ENCODE results near the gene MUC22. TPM values are rescaled to one million over a fixed set of nuclear protein-coding genes. Genes with fewer than 3 reads are reported as not detected.
"Not testable (repeated sequence)": the region's sequence is repeated elsewhere in the genome, so short reads cannot be mapped to it uniquely, and the experiment has no call there.

MUC22 gene
- not detected for total RNA-seq
- long read RNA-seq, donor 1, result 0 reads
- long read RNA-seq, donor 2, result 0 reads

DNA sequence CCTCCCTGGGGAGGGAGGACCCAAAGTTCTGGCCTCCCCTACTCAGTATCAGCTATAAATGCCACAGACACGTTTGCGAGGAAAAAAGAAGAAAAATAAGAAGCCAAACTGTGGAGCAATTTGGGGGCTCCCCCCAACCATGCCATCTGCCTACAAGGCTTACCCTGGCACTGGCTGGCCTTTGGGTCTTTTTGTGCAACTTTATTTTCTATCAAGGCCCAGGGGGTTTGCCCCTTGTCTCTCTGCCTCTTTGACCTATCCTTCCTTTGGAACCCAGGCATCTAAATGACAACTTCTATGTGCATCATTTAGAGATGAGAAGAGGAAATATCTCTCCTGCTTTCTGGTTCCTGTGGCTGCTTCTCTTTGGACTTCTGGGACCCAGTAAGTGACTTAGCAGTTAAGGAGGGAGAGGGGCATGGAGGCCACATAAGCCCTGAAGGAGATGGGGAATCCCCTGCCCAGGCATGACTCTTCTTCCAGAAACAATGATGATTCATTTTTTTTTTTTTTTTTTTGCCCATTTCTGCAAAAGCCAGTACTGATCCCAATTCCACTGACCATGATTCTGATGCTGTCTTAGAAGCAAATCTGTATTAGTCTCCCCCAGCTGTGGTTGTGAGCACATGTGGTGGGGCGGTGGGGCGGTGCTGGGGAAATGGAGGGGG, at the start of gene MUC22:
Gene MUC22 (plus strand): TSS at position 82 of the 668 bp plus-strand sequence. CDS start 233 bp downstream, at position 315.
- intact Hi-C loops (cut with DNase I), result no loop called here
- no peak for DNase-seq (ENCODE audit: low spot score)

DNA sequence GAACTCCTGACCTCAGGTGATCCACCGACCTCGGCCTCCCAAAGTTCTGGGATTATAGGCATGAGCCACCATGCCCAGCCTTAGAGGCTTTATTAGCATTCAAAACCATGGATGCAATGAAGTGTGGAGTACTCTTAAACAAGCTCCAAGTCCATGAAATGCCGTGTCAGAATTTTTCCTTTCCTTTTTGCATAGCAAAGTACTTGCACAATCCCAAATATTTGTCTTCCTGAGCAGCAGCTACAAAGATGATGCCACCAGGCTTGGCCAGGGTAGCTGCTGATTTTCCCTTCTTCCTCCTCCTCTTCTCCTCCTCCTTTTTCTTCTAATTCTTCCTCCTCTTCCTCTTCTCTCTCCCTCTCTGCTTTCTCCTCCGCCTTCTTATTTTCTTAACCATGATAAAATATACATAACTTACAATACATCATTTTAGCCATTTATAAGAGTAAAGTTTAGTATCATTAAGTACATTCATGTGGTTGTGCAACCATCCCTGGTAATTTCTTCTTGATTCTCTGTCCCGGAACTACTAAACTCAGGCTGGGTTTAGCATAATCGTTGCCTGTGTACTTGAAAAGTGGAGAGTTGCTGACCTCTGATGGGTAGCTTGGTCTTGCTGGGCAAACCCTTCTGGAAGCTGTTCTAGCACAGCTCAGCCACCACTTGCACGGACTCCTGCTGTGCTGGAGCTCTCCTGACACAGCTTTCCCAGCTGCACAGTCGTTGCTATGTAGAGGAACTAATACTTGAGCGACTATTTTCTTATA, 49.2 kb upstream of the MUC22 start:
- intact Hi-C loops (cut with DNase I), result no loop called here
- no peak for DNase-seq (ENCODE audit: low spot score)

DNA sequence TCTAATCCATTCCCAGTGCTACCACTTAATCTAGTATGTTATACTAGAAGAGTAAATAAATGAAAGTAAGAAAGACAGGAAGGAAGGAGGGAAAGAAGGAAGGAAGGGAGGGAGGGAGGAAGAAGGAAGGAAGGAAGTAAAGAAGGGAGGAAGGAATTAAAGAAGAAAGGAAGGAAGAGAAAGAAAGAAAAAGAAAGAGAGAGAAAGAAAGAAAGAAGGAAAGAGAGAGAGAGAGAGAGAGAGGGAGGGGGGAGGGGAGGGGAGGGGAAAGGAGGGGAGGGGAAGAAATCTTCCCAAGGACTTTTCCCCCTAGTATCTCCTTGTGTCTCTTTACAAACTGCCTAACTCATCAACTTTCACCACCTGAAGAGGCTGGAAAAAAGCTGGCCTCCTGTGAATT, 47.6 kb upstream of the MUC22 start:
- intact Hi-C loops (cut with DNase I), result no loop called here
- DNase-seq (ENCODE audit: low spot score), result no peak

DNA sequence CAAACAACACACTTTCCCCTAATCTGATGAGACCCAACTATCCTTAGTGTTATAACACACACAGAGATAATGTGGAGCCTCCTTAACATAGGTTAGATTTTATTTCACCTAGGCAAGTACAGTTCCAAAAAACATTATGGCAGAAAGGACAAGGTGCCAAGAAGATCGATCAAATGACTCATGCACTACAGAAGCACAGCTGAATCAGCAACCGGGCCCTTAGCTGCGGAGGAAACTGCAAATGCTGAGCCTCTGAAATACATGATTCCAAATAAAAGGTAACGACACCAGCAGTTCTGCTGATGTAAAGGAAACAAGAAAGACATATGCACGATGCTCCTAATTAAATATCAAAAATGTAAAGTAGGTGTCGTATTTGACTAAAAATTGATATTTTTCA, 46.6 kb upstream of the MUC22 start:
- DNase-seq (ENCODE audit: low spot score), result no peak
- intact Hi-C loops (cut with DNase I), result no loop called here

DNA sequence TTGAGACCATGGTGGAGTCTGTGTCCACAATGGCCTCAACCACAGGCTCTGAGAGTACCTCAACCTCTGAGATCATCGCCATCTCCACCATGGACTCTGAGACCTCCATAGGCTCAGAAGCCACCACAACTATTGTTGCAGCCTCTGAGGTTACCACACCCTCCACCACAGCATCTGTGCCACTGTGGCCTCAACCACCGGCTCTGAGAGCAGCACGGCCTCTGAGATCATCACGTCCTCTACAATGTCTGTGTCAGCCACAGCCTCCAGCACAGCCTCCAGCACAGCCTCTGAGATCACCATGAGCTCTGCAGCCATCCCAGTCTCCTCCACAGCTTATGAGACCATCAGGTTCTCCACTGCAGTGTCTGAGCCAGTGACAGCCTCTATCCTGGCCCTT, 46.2 kb upstream of the MUC22 start:
- no peak for DNase-seq (ENCODE audit: low spot score)
- intact Hi-C loops (cut with DNase I), result no loop called here

DNA sequence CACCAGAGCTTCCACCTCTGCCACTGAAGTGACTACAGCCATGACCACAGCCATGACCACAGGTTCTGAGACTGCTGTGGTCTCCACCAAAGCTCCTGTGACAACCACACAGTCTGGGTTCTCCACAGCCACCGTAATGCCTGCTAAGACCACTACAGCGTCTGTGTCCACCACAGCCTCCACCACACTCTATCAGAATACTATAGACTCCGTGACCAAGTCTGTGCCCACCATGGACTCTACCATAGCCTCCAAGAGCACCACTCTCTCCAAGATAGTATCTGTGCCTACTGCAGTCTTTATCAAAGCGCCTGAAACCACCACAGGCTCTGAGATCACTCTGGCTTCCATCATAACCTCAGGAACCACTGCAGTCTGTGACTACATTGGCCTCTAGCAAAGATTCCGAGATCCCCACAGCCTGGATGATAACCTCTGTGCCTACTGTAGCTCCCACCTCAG, 45.1 kb upstream of the MUC22 start:
- intact Hi-C loops (cut with DNase I), result no loop called here
- DNase-seq (ENCODE audit: low spot score), result no peak

DNA sequence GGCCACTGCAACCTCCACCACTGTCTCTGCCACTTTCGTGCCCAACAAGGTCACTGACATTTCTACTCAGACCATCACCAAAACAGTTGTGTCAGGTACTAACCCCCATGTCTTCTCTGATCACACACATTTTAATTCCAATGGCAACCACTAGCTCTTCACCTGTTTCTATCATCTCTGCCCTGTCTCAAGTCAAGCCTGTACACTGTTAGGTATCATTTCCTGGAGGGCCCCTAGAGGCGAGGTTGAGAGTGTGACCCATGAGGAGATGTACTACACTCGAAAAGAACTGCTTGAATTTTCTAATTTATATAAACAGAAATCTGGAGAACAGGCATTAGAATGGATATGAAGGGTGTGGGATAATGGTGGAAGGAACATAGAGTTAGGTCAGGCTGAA, 44.1 kb upstream of the MUC22 start:
- intact Hi-C loops (cut with DNase I), result no loop called here
- DNase-seq (ENCODE audit: low spot score), result no peak

DNA sequence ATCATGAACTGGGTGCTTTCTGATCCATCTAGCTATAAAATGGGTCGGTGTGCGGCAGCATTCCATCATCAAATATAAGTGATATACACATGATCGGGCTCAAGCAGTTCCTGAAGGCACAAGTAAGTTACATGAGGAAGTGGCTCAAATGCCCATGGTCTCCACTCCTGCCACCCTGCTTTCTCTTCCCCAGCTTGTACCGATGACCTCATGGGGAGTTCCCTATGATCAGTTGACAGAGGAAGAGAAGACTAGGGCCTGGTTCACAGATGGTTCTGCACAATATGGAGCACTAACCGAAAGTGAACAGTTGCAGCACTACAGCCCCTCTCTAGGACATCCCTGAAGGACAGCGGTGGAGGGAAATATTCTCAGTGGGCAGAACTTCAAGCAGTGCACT, 41.1 kb upstream of the MUC22 start:
- DNase-seq (ENCODE audit: low spot score), result not testable (repeated sequence)

DNA sequence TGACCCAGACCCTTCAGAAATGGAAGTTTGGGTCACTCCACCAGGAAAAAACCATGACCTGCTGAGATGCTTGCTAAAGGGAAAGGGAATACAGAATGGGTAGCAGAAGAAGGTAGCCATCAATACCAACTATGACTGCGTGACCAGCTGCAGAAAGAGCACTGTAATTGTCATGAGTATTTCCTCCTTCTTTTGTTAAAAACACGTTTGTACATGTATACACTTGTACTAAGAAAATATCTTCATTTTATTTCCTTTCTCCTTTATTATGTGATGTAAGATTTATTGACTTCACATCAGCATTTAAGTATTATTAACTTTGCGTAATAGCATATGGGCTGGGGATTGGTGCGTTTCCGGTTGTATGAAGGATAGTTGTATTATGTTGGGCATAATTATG, 39.3 kb upstream of the MUC22 start:
- no peak for DNase-seq (ENCODE audit: low spot score)
- intact Hi-C loops (cut with DNase I), result no loop called here

More for the DNA sequence above, 41.1 kb upstream of the MUC22 start:
- intact Hi-C loops (cut with DNase I), result not testable (repeated sequence)

DNA sequence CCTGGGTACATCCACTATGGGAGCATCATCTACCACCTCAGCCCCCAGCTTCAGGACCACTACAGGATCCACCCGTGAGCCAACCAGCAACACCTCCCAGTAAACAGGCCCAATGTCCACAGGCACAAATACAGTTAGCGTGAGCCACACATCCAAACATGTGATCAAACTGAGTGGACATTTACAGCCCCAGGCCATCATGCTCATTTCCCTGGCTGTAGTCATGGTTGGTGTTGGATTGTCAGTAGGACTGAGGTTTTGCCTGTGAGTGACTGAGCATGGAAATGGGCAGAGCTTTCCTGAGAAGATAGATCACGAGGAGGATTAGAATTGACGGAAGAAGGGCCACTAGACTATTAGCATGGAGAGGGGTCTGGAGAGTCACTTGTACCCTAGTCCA, 37.5 kb upstream of the MUC22 start:
- DNase-seq (ENCODE audit: low spot score), result no peak
- intact Hi-C loops (cut with DNase I), result no loop called here

DNA sequence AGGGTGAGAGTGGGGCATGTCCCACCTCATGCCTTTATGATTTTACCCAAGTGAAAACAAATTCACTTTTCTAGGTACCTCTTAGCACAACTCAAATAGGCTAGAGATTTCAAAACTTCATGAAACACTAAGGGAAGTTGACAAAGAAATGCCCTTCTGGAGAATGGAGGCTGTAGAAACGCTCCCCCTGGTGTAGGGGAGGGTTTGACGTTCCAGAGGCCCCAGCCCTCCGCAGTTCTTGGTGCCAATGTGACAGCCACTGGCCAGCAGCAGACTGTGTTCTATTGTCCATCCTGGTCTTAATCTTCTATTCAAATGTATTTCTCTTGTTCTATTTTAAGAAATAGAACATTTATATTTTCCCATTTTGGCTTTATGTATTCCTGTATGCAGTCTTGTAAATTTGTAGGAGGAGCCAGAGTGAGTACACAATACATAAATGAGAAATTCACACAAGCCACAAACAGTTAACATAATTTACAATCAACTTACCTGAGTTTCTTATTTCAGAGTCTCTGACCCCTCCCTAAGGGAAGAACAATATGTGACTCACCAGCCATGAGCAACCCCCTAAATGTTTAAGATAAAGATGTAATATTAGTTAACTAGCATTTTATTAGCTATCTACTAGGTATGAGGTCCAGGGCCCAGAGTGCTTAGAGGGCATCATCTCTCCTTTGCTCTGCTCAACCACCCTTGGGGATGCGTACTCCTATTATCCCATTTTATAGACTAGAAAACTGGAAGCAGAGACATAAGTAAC, 35.6 kb upstream of the MUC22 start:
- intact Hi-C loops (cut with DNase I), result no loop called here
- DNase-seq (ENCODE audit: low spot score), result no peak

DNA sequence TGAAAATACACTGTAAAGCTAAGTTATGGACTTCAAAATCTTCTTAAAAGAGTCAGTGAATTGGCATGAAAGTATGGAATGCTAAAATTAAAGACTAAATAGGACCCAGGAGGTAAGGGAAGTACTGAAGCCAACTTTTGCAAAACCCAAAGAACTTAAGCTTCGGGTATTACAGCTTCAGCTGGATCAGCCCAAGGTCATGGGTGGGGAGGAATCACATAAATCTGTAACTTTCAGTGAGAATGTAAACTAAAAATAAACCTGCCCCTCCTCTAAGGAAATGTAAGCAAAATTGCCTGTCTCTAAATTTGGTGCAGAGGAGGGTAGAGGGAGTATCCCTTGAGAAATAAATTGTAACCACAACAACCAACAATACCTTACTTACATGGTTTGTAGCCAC, 31.1 kb upstream of the MUC22 start:
- no peak for DNase-seq (ENCODE audit: low spot score)
- intact Hi-C loops (cut with DNase I), result no loop called here

DNA sequence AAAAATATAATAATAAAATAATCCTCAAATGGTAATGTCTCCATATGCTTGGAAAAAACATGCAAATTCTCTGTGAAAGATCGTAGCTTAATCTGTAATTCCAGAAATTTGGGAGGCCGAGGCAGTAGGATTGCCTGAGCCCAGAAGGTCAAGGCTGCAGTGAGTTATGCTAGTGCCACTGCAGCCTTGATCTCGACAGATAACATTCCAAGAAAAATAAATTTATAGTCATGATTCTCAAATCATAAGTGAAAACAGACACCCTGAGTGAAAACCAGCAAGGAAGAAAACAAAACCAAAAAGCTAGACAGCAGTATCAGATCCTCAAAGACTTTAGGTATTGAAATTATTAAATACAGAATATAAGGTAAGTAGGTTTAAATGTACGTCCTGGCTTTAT, 30.6 kb upstream of the MUC22 start:
- DNase-seq (ENCODE audit: low spot score), result no peak
- intact Hi-C loops (cut with DNase I), result no loop called here

DNA sequence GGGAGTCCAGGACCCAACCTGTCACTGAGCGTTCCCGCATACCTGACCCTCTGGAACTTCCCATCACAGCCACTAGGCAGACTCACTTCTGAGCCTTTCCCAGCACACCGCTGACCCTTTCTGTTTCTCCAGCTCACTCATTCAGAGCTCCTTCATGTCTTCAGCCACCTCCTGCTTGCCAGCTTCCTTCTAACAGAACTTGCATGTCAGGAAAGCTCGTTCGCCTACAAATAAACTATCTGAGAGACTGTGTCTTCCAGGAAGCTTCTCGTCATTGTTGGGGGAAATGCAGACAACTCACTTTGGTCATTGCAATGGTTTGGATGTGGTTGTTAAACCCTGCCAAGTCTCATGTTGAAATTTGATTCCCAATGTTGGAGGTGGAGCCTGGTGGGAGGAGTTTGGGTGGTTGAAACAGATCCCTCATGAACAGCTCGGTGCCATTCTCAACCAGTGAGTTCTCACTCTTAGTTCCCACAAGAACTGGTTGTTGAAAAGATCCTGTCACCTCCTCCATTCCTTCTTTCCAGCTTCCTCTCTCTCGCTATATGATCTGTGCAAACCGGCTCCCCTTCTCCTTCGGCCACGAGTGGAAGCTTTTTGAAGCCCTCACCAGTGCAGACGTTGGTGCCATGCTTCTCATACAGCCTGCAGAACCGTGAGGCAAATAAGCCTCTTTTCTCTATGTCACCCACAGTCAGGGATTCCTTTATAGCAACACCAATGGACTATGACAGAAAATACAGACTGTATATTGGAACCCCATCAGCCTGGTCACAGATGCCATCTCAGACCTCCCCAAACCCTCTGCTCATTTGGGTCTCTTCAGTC, 28.1 kb upstream of the MUC22 start:
- intact Hi-C loops (cut with DNase I), result no loop called here
- no peak for DNase-seq (ENCODE audit: low spot score)

DNA sequence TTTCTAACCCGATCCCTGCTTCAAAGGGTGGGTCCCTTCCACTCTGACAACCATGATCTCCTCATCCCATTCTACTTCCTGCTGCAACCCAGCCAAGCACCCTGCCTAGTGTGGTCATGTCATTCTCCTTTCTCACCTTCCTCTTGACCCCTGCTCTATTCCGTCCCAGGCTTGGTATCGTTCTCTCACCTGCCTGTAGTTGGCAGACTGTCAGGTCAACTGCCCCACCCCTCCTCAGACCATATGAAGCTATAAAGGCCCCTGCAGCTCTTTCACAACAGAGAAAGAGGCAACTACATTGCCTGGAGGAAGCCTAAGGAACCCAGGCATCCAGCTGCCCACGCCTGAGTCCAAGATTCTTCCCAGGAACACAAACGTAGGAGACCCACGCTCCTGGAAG, 26.8 kb upstream of the MUC22 start, which contains the start of gene MUC21:
Gene MUC21 (plus strand): TSS at position 280 of the 400 bp plus-strand sequence. CDS start 241 bp downstream, outside the sequence.
- intact Hi-C loops (cut with DNase I), result no loop called here
- no peak for DNase-seq (ENCODE audit: low spot score)

DNA sequence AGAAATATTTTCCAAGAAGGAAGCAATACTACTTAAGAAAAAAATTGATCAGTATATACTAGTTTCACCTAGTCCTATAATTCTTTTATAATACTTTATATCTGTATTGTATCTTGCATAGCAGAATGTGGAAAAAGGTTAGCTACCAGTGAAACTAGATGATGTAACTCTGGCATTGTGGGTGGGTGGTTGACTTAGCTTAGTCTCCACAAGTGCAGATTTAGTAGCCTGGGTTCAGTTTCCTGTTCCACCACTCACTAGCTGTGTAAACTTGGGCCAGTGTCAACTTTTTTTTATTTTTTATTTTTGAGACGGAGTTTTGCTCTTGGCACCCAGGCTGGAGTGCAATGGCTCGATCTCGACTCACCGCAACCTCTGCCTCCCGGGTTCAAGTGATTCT, 24.8 kb upstream of the MUC22 start:
- intact Hi-C loops (cut with DNase I), result no loop called here

DNA sequence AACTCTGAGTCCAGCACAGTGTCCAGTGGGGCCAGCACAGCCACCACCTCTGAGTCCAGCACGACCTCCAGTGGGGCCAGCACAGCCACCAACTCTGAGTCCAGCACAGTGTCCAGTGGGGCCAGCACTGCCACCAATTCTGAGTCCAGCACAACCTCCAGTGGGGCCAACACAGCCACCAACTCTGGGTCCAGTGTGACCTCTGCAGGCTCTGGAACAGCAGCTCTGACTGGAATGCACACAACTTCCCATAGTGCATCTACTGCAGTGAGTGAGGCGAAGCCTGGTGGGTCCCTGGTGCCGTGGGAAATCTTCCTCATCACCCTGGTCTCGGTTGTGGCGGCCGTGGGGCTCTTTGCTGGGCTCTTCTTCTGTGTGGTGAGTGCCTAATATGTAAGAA, 23.0 kb upstream of the MUC22 start:
- DNase-seq (ENCODE audit: low spot score), result no peak
- intact Hi-C loops (cut with DNase I), result no loop called here

More for the DNA sequence above, 24.8 kb upstream of the MUC22 start:
- no peak for DNase-seq (ENCODE audit: low spot score)

DNA sequence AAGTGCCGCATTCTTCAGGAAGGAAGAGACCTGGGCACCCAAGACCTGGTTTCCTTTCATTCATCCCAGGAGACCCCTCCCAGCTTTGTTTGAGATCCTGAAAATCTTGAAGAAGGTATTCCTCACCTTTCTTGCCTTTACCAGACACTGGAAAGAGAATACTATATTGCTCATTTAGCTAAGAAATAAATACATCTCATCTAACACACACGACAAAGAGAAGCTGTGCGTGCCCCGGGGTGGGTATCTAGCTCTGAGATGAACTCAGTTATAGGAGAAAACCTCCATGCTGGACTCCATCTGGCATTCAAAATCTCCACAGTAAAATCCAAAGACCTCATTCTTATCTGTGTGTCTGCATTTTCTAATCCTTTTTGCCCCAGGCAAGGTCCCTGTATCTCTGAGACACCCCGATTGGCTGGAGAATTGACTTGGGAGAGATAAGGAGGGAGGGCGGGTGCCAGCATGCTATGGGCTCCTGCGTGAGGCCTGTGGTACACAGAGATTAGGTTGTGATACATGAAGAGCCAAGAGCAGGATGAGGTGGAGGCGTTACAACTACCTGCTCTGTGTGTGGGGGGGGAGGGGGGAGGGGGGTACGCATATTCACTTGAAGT, 22.0 kb upstream of the MUC22 start:
- intact Hi-C loops (cut with DNase I), result no loop called here
- no peak for DNase-seq (ENCODE audit: low spot score)

Measured in posterior vena cava (tissue), 2 donors.